Lung (tissue), 10 donors: ENCODE results near the gene ZNF286A. TPM values are rescaled to one million over a fixed set of nuclear protein-coding genes. Genes with fewer than 3 reads are reported as not detected.
"Not testable (repeated sequence)": the region's sequence is repeated elsewhere in the genome, so short reads cannot be mapped to it uniquely, and the experiment has no call there.

ENCODE experiments used
- ATAC-seq: fragments of 200-7000 bp; cut with Tn5 transposase; one replicate; pipeline ENCODE4 v1.9.1; 2020; ENCODE audit warnings: moderate number of reproducible peaks; ENCODE audit not compliant: insufficient read depth, low FRiP score
- DNase-seq, 3 donors: peaks; one replicate each; pipeline ENCODE4 v3.0.0-alpha.2; 2013 to 2017
- H3K27ac ChIP-seq, 2 donors: one replicate each; pipeline ENCODE4 v1.5.1; 2013; ENCODE audit warnings: mild to moderate bottlenecking in 2 of 2, moderate library complexity in 2 of 2, control low read depth in 1 of 2, inconsistent platforms in 1 of 2, low read depth in 1 of 2, low read length in 1 of 2
- H3K27me3 ChIP-seq, 3 donors: one replicate each; pipeline ENCODE4 v1.5.1; 2013; ENCODE audit warnings: low read length in 2 of 3; ENCODE audit not compliant: control insufficient read depth in 3 of 3, insufficient read depth in 3 of 3
- H3K36me3 ChIP-seq, 4 donors: one replicate each; pipeline ENCODE4 v1.5.1; 2013; ENCODE audit warnings: low read length in 4 of 4, mild to moderate bottlenecking in 1 of 4, moderate library complexity in 1 of 4; ENCODE audit not compliant: control insufficient read depth in 4 of 4, insufficient read depth in 4 of 4
- H3K4me1 ChIP-seq, 5 donors: one replicate each; pipeline ENCODE4 v1.5.1; 2013; ENCODE audit warnings: low read length in 5 of 5, mild to moderate bottlenecking in 2 of 5, moderate library complexity in 1 of 5; ENCODE audit not compliant: control insufficient read depth in 5 of 5, insufficient read depth in 5 of 5
- H3K4me3 ChIP-seq: one replicate; pipeline ENCODE4 v1.5.1; 2013; ENCODE audit warnings: mild to moderate bottlenecking, control low read depth, moderate library complexity
- H3K9ac ChIP-seq, 2 donors: one replicate each; pipeline ENCODE4 v1.5.1; 2013; ENCODE audit warnings: low read length in 2 of 2, control low read depth in 1 of 2; ENCODE audit not compliant: insufficient read depth in 1 of 2
- H3K9me3 ChIP-seq, 4 donors: one replicate each; pipeline ENCODE4 v1.5.1; 2013; ENCODE audit warnings: low read length in 3 of 4, mild to moderate bottlenecking in 1 of 4, moderate library complexity in 1 of 4; ENCODE audit not compliant: control insufficient read depth in 4 of 4, insufficient read depth in 3 of 4
- WGBS, 2 donors: extraction: QIAGEN DNeasy Blood & Tissue Kit; methylation state at CpG; one replicate each; pipeline ENCODE4 v1.1.7; 2013; 5-methylcytosine and 5-hydroxymethylcytosine counted together
- polyA plus RNA-seq, 2 donors: library from polyadenylated mRNA; stranded (reverse); fragments of 200-250 nt; gene quantifications; one replicate each; pipeline ENCODE4 v1.2.1, GENCODE V29; 2013
- total RNA-seq, 2 donors: library from RNA; depleted of rRNA in 1 of 2; stranded (reverse); fragments of >200 nt in 1 of 2; gene quantifications; one replicate each; pipeline ENCODE4 v1.2.1, GENCODE V29; 2014 to 2021
- donor health status: Bipolar disorder and iron deficiency.
- donor health status: healthy.
- donor health status: DM: yes; HTN: yes; CAD: no.

Gene ZNF286A
- total and polyA plus RNA-seq, 4 donors = 3.8 to 25.8 (median 7.3) TPM

GRCh38 chr17:15704813-15705212 lies 5.3 kb downstream of the ZNF286A start:
- Histone ChIP-seq H3K36me3 (peaks cover 4 to 39% (median 27%) of the 10 kb centered on the region in 4 donors), H3K9me3 (peaks cover 0 to 11% (median 3%) of the 10 kb centered on the region in 4 donors)
- H3K9ac ChIP-seq, DNase-seq, ATAC-seq, H3K4me3 ChIP-seq, H3K4me1 ChIP-seq, H3K27me3 ChIP-seq, H3K27ac ChIP-seq: not testable (repeated sequence)
- 97% methylated on average over 32 of the region's 32 CpGs for WGBS, 2 donors

DNA sequence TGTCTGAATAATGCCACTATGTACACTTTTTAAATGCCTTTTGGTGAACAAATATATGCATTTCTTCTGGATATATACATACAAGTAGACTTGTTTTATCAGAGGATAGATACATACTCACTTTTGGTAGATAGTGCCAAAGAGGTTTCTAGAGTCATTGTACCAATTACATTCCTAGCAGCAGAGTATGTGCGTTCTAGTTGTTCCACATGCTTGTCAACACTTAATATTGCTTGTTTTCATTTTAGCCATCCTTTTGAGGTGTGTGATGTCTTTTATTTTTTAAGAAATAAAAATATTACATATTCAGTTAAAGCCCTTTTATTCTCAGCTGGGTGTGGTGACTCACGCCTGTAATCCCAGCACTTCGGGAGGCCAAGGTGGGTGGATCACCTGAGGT lies 9.3 kb downstream of the ZNF286A start:
- 93 to 99% methylated on average over 3 of the region's 3 CpGs for WGBS, 2 donors
- not testable (repeated sequence) for H3K9ac ChIP-seq, H3K27me3 ChIP-seq, H3K4me1 ChIP-seq, ATAC-seq, H3K4me3 ChIP-seq, H3K27ac ChIP-seq, DNase-seq
- peaks cover 4 to 47% (median 29%) of the 10 kb centered on the region in 4 donors for H3K36me3 ChIP-seq
- peaks cover 0 to 11% (median 4%) of the 10 kb centered on the region in 4 donors for H3K9me3 ChIP-seq

DNA sequence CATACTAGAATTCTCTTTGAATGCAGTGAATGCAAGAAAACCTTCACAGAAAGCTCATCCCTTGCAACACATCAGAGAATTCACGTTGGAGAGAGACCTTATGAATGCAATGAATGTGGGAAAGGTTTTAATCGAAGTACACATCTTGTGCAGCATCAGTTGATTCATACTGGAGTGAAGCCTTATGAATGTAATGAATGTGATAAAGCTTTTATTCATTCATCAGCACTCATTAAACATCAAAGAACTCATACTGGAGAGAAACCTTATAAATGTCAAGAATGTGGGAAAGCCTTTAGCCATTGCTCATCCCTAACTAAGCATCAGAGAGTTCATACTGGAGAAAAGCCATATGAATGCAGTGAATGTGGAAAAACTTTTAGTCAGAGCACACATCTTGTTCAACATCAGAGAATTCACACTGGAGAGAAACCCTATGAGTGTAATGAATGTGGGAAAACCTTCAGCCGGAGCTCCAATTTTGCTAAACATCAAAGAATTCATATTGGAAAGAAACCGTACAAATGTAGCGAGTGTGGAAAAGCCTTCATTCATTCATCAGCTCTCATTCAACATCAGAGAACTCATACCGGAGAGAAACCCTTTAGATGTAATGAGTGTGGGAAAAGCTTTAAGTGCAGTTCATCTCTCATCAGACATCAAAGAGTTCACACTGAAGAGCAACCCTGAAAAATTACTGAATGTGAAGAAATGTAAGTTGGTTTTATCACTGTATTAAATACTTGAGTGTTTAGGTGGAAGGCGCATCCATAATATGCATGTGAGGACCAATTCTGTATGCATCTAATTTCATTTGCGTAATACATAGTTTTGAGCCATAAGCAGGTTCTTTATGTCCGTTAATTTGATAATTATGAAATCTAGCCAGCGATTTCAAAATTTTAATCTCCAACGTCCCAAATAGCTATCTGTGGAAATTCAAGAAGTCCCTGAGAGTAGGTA lies 17.3 kb downstream of the ZNF286A start:
- Histone ChIP-seq H3K36me3 (peaks cover 0 to 12% (median 3%) of the 10 kb centered on the region in 4 donors), H3K9me3 (peaks cover 0 to 12% (median under 1%) of the 10 kb centered on the region in 4 donors)
- not testable (repeated sequence) for DNase-seq, H3K4me3 ChIP-seq, H3K27ac ChIP-seq, H3K9ac ChIP-seq, H3K27me3 ChIP-seq, ATAC-seq, H3K4me1 ChIP-seq
- WGBS, 2 donors = 92 to 96% methylated on average over 11 of the region's 11 CpGs

DNA sequence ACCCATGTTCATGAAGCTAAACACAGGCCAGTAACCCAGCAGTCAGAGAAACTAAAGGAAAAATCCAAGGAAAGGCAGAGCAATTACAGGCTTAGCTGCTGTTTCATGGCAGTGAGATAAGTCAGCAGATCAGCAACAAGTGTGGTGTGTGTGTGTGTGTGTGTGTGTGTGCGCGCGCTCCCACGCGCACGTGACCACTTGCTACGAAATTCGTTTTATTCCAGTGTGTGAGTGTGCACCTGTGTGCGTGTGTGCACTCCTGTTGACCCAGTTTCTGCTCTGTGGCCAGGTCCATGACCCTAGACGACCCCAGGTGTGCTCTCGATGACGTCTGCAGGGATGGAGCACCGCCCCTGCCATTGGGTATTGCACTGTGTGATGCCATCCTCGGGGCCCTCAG lies 31.0 kb downstream of the ZNF286A start:
- not testable (repeated sequence) for H3K36me3 ChIP-seq, ATAC-seq, DNase-seq, H3K4me1 ChIP-seq, H3K27me3 ChIP-seq, H3K9ac ChIP-seq, H3K4me3 ChIP-seq, H3K27ac ChIP-seq, H3K9me3 ChIP-seq
- 82 to 92% methylated on average over 5 to 7 of the region's 14 CpGs for WGBS, 2 donors

- H3K4me3 ChIP-seq, H3K9me3 ChIP-seq, DNase-seq, H3K27ac ChIP-seq, H3K27me3 ChIP-seq, H3K9ac ChIP-seq, H3K4me1 ChIP-seq, ATAC-seq, H3K36me3 ChIP-seq: not testable (repeated sequence)
- 81 to 93% methylated on average over 8 of the region's 10 CpGs for WGBS, 2 donors
Measured at GRCh38 chr17:15731900-15732299, 32.3 kb downstream of the ZNF286A start, which contains the start of gene TBC1D26. TSS of gene TBC1D26 (plus strand) at chr17:15732283. CDS start at chr17:15735349, 3,066 bp downstream.

DNA sequence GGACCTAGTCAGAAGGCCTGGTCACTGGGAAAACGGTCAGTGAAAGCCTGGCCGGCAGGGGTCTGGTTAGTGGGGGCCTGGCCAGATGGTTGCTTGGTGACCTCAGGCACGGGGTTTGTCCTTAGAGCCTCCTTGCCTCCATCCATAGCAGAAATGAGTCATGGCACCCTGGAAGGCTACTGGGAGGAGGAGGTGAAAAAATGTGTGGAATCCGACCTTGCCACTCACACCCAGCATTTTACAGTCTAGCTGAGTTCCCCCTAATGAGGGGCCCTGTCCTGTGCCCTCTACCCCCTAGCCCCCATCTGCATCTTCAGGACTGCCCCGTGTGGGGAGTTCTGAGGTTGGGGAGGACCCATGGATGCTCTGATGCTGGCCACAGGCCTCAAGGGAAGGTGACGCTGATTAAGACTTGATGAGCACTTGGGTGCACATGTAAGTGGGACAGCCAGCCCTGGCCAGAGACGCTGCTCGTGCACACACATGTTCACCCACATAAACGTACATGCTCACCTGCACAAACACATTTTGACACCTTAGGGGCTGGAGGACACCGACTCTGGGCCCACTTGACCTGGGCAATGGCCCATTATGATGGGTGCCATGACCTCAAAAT lies 33.7 kb downstream of the ZNF286A start:
- H3K9me3 ChIP-seq, H3K9ac ChIP-seq, H3K4me1 ChIP-seq, H3K27me3 ChIP-seq, ATAC-seq, H3K36me3 ChIP-seq, DNase-seq, H3K27ac ChIP-seq, H3K4me3 ChIP-seq: not testable (repeated sequence)
- WGBS, 2 donors = 92 to 95% methylated on average over 7 to 8 of the region's 10 CpGs

DNA sequence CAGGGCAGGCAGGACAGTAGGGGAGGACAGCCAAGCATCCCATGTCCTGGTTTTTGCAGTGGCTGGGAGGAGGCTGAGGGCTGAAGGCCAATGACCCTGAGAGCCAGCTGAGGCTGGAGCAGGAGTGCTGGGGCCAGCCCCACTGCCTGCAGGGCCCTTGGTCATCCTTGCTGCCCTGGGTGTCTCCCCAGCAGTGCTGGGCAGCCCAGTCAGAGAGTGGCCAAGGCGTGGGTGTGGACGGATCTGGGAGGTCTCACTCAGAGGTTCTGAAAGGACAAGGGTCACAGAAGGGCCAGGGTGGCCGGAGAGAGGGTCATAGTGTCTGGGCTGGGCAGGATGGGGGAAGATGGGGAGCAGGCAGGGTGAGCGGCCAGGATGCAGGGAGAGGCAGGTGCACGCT lies 37.0 kb downstream of the ZNF286A start:
- DNase-seq, H3K27me3 ChIP-seq, H3K4me3 ChIP-seq, H3K9ac ChIP-seq, H3K27ac ChIP-seq, H3K4me1 ChIP-seq, H3K9me3 ChIP-seq, H3K36me3 ChIP-seq, ATAC-seq: not testable (repeated sequence)
- WGBS, 2 donors = 83 to 84% methylated on average over 3 to 4 of the region's 5 CpGs
